GM19035 (cell line): ENCODE data around the gene MCF2L.

Experiments
- ATAC-seq: cut with Tn5 transposase; IDR thresholded peaks from one replicate; pipeline ENCODE4 v1.9.1; 2021; ENCODE audit not compliant: unreplicated experiment

Gene MCF2L

GRCh38 chr13:112978561-112979405, 9.8 kb downstream of the MCF2L start:
- ATAC-seq: no peak

GRCh38 chr13:112979406-112979902, 10.4 kb downstream of the MCF2L start:
- ATAC-seq: no peak

- no peak for ATAC-seq
These were observed 11.4 kb downstream of the MCF2L start for GRCh38 chr13:112980434-112980833.

- no peak for ATAC-seq
These were observed 12.4 kb downstream of the MCF2L start for GRCh38 chr13:112981451-112981850.

- ATAC-seq: no peak
These were observed 13.4 kb downstream of the MCF2L start for GRCh38 chr13:112982281-112983041.

GRCh38 chr13:112983042-112983305, 14.0 kb downstream of the MCF2L start:
- no peak for ATAC-seq

- no peak for ATAC-seq
These were observed 14.6 kb downstream of the MCF2L start for GRCh38 chr13:112983428-112984196.

- no peak for ATAC-seq
These were observed 15.5 kb downstream of the MCF2L start for GRCh38 chr13:112984501-112984900.

GRCh38 chr13:112984954-112985802, 16.2 kb downstream of the MCF2L start:
- no peak for ATAC-seq

- ATAC-seq: no peak
These were observed 16.9 kb downstream of the MCF2L start for GRCh38 chr13:112985803-112986408.

- no peak for ATAC-seq
These were observed 17.5 kb downstream of the MCF2L start for GRCh38 chr13:112986470-112986869.

- no peak for ATAC-seq
These were observed 18.1 kb downstream of the MCF2L start for GRCh38 chr13:112986946-112987681.

- ATAC-seq: no peak
These were observed 18.6 kb downstream of the MCF2L start for GRCh38 chr13:112987682-112988024.

GRCh38 chr13:112990783-112991182, 21.8 kb downstream of the MCF2L start:
- ATAC-seq: no peak

GRCh38 chr13:112991609-112992008, 22.6 kb downstream of the MCF2L start:
- no peak for ATAC-seq

GRCh38 chr13:112992931-112993680, 24.1 kb downstream of the MCF2L start:
- ATAC-seq: no peak

GRCh38 chr13:112994084-112994780, 25.2 kb downstream of the MCF2L start:
- no peak for ATAC-seq

- ATAC-seq: no peak
These were observed 25.9 kb downstream of the MCF2L start for GRCh38 chr13:112994781-112995355.
